ENCODE measurements around the gene RPA3.

- no peak for TF ChIP-seq GATA2 (IDR thresholded peaks at IDR 0.05; ENCODE audit: low read depth, low read length)
- TF ChIP-seq GATA3 (IDR thresholded peaks at IDR 0.05; ENCODE audit: low read depth, low read length): no peak
These were observed 53.4 kb downstream of the RPA3 start for GRCh38 chr7:7665031-7665430.

All from SH-SY5Y (cell line).